HepG2 (cell line): ENCODE data around the gene NEDD4L. TPM values are rescaled to one million over a fixed set of nuclear protein-coding genes. Genes with fewer than 3 reads are reported as not detected.

Experiments used
- ARNT2 ChIP-seq: sonication (generic); formaldehyde crosslinking; IDR thresholded peaks from 2 replicates; pipeline ENCODE4 v1.8.0; 2022; ENCODE audit warnings: mild to moderate bottlenecking, low read depth, missing genetic modification reagents, moderate library complexity
- ASH2L ChIP-seq: fragments of 300-600, 200-600 bp; sonication (generic); IDR thresholded peaks from 2 replicates; pipeline ENCODE4 v1.7.0; 2017; ENCODE audit warnings: low read depth, mild to moderate bottlenecking, moderate library complexity, mixed read lengths, low read length; ENCODE audit not compliant: insufficient read length
- BCLAF1 ChIP-seq: fragments of 450-650 bp; IDR thresholded peaks from 2 replicates; pipeline ENCODE4 v1.6.1; 2017; ENCODE audit warnings: mild to moderate bottlenecking
- DRAP1 ChIP-seq: IDR thresholded peaks from 2 replicates; pipeline ENCODE4 v1.6.1; 2016; ENCODE audit warnings: missing genetic modification reagents, missing compliant biosample characterization
- EEA1 ChIP-seq: sonication (generic); formaldehyde crosslinking; IDR thresholded peaks from 2 replicates; pipeline ENCODE4 v1.5.1; 2020; ENCODE audit warnings: mild to moderate bottlenecking, missing genetic modification reagents, borderline replicate concordance
- GPN1 ChIP-seq: sonication (generic); formaldehyde crosslinking; IDR thresholded peaks from 2 replicates; pipeline ENCODE4 v1.5.1; 2020; ENCODE audit warnings: missing genetic modification reagents, borderline replicate concordance
- GTF2F1 ChIP-seq: fragments of 150-350 bp; IDR thresholded peaks from 2 replicates; pipeline ENCODE4 v1.6.1; 2014; ENCODE audit warnings: low read length
- HNF4A ChIP-seq: sonication (generic); formaldehyde crosslinking; IDR thresholded peaks from 2 replicates; pipeline ENCODE4 v1.4.0; 2020; ENCODE audit warnings: missing genetic modification reagents
- HOXA3 ChIP-seq: sonication (generic); formaldehyde crosslinking; IDR thresholded peaks from 2 replicates; pipeline ENCODE4 v1.5.0; 2020; ENCODE audit warnings: missing genetic modification reagents
- IRF2 ChIP-seq: IDR thresholded peaks from 2 replicates; pipeline ENCODE4 v1.6.1; 2018; ENCODE audit warnings: missing genetic modification reagents, missing compliant biosample characterization
- MAF1 ChIP-seq: sonication (generic); formaldehyde crosslinking; IDR thresholded peaks from 2 replicates; pipeline ENCODE4 v1.5.0; 2020; ENCODE audit warnings: missing genetic modification reagents, borderline replicate concordance
- MNT ChIP-seq: fragments of 450-650 bp; IDR thresholded peaks from 2 replicates; pipeline ENCODE4 v1.6.1; 2016
- NBN ChIP-seq: fragments of 450-650 bp; conservative IDR thresholded peaks from 2 replicates; pipeline ENCODE4 v1.6.1; 2017
- PTBP1 ChIP-seq: fragments of 200-400 bp; formaldehyde crosslinking; IDR thresholded peaks from 2 replicates; pipeline ENCODE4 v1.6.1; 2018; ENCODE audit warnings: low read length, low read depth; ENCODE audit not compliant: poor library complexity, severe bottlenecking
- RAD21 ChIP-seq: fragments of 450-650 bp; formaldehyde crosslinking; IDR thresholded peaks from 2 replicates; pipeline ENCODE4 v1.5.0; 2020; ENCODE audit warnings: mild to moderate bottlenecking
- RAD51 ChIP-seq: fragments of 450-650 bp; IDR thresholded peaks from 2 replicates; pipeline ENCODE4 v1.6.1; 2016; ENCODE audit warnings: borderline replicate concordance
- RBFOX2 ChIP-seq: fragments of 200-400 bp; formaldehyde crosslinking; IDR thresholded peaks from 2 replicates; pipeline ENCODE4 v1.6.1; 2017; ENCODE audit warnings: low read depth, mild to moderate bottlenecking, low read length
- RXRB ChIP-seq: IDR thresholded peaks from 2 replicates; pipeline ENCODE4 v1.6.1; 2016; ENCODE audit warnings: borderline replicate concordance, missing genetic modification reagents, missing compliant biosample characterization
- SRF ChIP-seq: IDR thresholded peaks from 2 replicates; pipeline ENCODE4 v1.6.1; 2011; ENCODE audit warnings: mild to moderate bottlenecking, low read depth, low read length, moderate library complexity
- TMF1 ChIP-seq: sonication (generic); formaldehyde crosslinking; IDR thresholded peaks from 2 replicates; pipeline ENCODE4 v1.8.1; 2022; ENCODE audit warnings: low read depth, missing genetic modification reagents
- TOPORS ChIP-seq: sonication (generic); formaldehyde crosslinking; IDR thresholded peaks from 2 replicates; pipeline ENCODE4 v1.8.0; 2023; ENCODE audit warnings: mild to moderate bottlenecking, missing genetic modification reagents
- ZBTB21 ChIP-seq: sonication (generic); formaldehyde crosslinking; IDR thresholded peaks from 2 replicates; pipeline ENCODE4 v1.4.0; 2020; ENCODE audit warnings: missing genetic modification reagents
- ZNF160 ChIP-seq: sonication (generic); formaldehyde crosslinking; IDR thresholded peaks from 2 replicates; pipeline ENCODE4 v1.8.0; 2022; ENCODE audit warnings: mild to moderate bottlenecking, inconsistent platforms, missing genetic modification reagents
- ZNF547 ChIP-seq: sonication (generic); formaldehyde crosslinking; IDR thresholded peaks from 2 replicates; pipeline ENCODE4 v1.5.1; 2020; ENCODE audit warnings: mild to moderate bottlenecking, missing genetic modification reagents
- ZNF549 ChIP-seq: sonication (generic); formaldehyde crosslinking; IDR thresholded peaks from 2 replicates; pipeline ENCODE4 v1.5.0; 2020; ENCODE audit warnings: missing genetic modification reagents
- ZNF7 ChIP-seq: IDR thresholded peaks from 2 replicates; pipeline ENCODE4 v1.6.1; 2016; ENCODE audit warnings: missing biosample characterization, missing genetic modification reagents
- ZNF773 ChIP-seq: sonication (generic); formaldehyde crosslinking; IDR thresholded peaks from 2 replicates; pipeline ENCODE4 v1.4.0; 2020; ENCODE audit warnings: missing genetic modification reagents, borderline replicate concordance
- ZNF780A ChIP-seq: sonication (generic); formaldehyde crosslinking; IDR thresholded peaks from 2 replicates; pipeline ENCODE4 v1.8.0; 2022; ENCODE audit warnings: mild to moderate bottlenecking, missing genetic modification reagents, moderate library complexity
- ZNF891 ChIP-seq: sonication (generic); formaldehyde crosslinking; IDR thresholded peaks from 2 replicates; pipeline ENCODE4 v1.5.0; 2020; ENCODE audit warnings: mild to moderate bottlenecking, missing genetic modification reagents
- polyA plus RNA-seq, 8 experiments: library from polyadenylated mRNA; depleted of rRNA in 3 of 8; stranded (reverse) in 7 of 8; unstranded in 1 of 8; fragments of >200 nt; fragmentation: Illumina TruSeq in 4 of 8; extraction: Trizol in 4 of 8; gene quantifications; 2 replicates each; pipeline versions ENCODE4 v1.2.1 to v1.2.3, GENCODE V29; 2011 to 2016; ENCODE audit warnings: low read depth in 4 of 8, missing spikeins in 1 of 8, mixed read lengths in 1 of 8; ENCODE audit not compliant: insufficient read depth in 1 of 8
- total RNA-seq, 5 experiments: library from RNA; depleted of rRNA; stranded (reverse); fragments of >200 nt; fragmentation: Illumina TruSeq; extraction: Trizol; gene quantifications; 2 replicates each; pipeline ENCODE4 v1.2.3, GENCODE V29; 2016; ENCODE audit warnings: low read depth in 1 of 5

Gene NEDD4L
- total and polyA plus RNA-seq, 2 of the 13 experiments (the other 11 are each of a cell fraction or from before 2014, with no cell fraction given) = 168 to 390 TPM

- TF ChIP-seq MNT (no peak), ZNF547 (CRISPR knock-in tag) (no peak), PTBP1 (no peak), RBFOX2 (0 out of 2 replicates have a peak, but pooled peaks have one; percentile 26), ZNF780A (CRISPR knock-in tag) (no peak), TOPORS (CRISPR knock-in tag) (no peak), GPN1 (no peak), ZNF160 (CRISPR knock-in tag) (no peak), ZNF773 (CRISPR knock-in tag) (no peak), ZNF549 (CRISPR knock-in tag) (no peak), DRAP1 (CRISPR knock-in tag) (no peak), HNF4A (CRISPR knock-in tag) (no peak), HOXA3 (CRISPR knock-in tag) (peak; percentile 15; the same call in 1 of the 2 replicates), SRF (no peak), TMF1 (no peak), ASH2L (no peak), RXRB (CRISPR knock-in tag) (0 out of 2 replicates have a peak, but pooled peaks have one; percentile 8), BCLAF1 (no peak), RAD51 (no peak), IRF2 (CRISPR knock-in tag) (no peak), ZBTB21 (CRISPR knock-in tag) (no peak), EEA1 (no peak), GTF2F1 (no peak), ARNT2 (CRISPR knock-in tag) (peak; percentile 19; the same call in 1 of the 2 replicates), NBN (no peak), ZNF891 (CRISPR knock-in tag) (0 out of 2 replicates have a peak, but pooled peaks have one; percentile 14), ZNF7 (CRISPR knock-in tag) (no peak), MAF1 (CRISPR knock-in tag) (no peak), RAD21 (CRISPR knock-in tag) (no peak)
Observed at GRCh38 chr18:58403799-58404455, 359.9 kb downstream of the NEDD4L start (continued).
